GM18951 (cell line): ENCODE measurements around the gene ARSB.

Source experiments
- POLR2A ChIP-seq: IDR thresholded peaks from 4 replicates; pipeline ENCODE4 v1.6.1; 2011; ENCODE audit warnings: mild to moderate bottlenecking; ENCODE audit not compliant: insufficient read length, insufficient read depth; ENCODE audit errors: extremely low read depth
- in situ Hi-C: fragments of 300-500 bp; cut with MboI; formaldehyde crosslinking; loops from one replicate; pipeline ENCODE4 v1.12.0; 2022; ENCODE audit warnings: low sequenced_read_pairs, mixed read lengths, inconsistent platforms; ENCODE audit not compliant: unreplicated experiment

The ARSB gene

GRCh38 chr5:78985116-78985724 lies at the start of gene ARSB:
TSS of gene ARSB (minus strand) at chr5:78985310. CDS start at chr5:78985248, 62 bp downstream.
- TF ChIP-seq POLR2A, result no peak
- in situ Hi-C loops, result no loop called here

GRCh38 chr5:79032782-79033181 lies 47.7 kb upstream of the ARSB start:
- no peak for TF ChIP-seq POLR2A
- in situ Hi-C loops, result no loop called here

- in situ Hi-C loops, result no loop called here
These were observed 47.1 kb upstream of the ARSB start for GRCh38 chr5:79032031-79032695.

GRCh38 chr5:79031485-79031867 lies 46.4 kb upstream of the ARSB start:
- in situ Hi-C loops, result no loop called here
- no peak for TF ChIP-seq POLR2A

More at GRCh38 chr5:79032031-79032695, 47.1 kb upstream of the ARSB start:
- TF ChIP-seq POLR2A, result no peak

GRCh38 chr5:79030663-79031484 lies 45.8 kb upstream of the ARSB start:
- in situ Hi-C loops, result no loop called here
- no peak for TF ChIP-seq POLR2A

GRCh38 chr5:79025054-79025472 lies 40.0 kb upstream of the ARSB start:
- TF ChIP-seq POLR2A, result no peak
- in situ Hi-C loops, result no loop called here

GRCh38 chr5:79023947-79024346 lies 38.8 kb upstream of the ARSB start:
- no peak for TF ChIP-seq POLR2A
- in situ Hi-C loops, result loop anchor here (25.0 kb wide), 1 partner anchor 438 kb away; no protein-coding TSS in a partner anchor

- in situ Hi-C loops, result loop anchor here (25.0 kb wide), 1 partner anchor 439 kb away; no protein-coding TSS in a partner anchor
These were observed 38.2 kb upstream of the ARSB start for GRCh38 chr5:79023348-79023747.

GRCh38 chr5:79022771-79023170 lies 37.7 kb upstream of the ARSB start:
- TF ChIP-seq POLR2A, result no peak
- in situ Hi-C loops, result loop anchor here (25.0 kb wide), 1 partner anchor 440 kb away; no protein-coding TSS in a partner anchor

More at GRCh38 chr5:79023348-79023747, 38.2 kb upstream of the ARSB start:
- no peak for TF ChIP-seq POLR2A

GRCh38 chr5:79021753-79022152 lies 36.6 kb upstream of the ARSB start:
- TF ChIP-seq POLR2A, result no peak
- in situ Hi-C loops, result loop anchor here (25.0 kb wide), 1 partner anchor 441 kb away; no protein-coding TSS in a partner anchor

GRCh38 chr5:79020861-79021561 lies 35.9 kb upstream of the ARSB start:
- in situ Hi-C loops, result loop anchor here (25.0 kb wide), 1 partner anchor 441 kb away; no protein-coding TSS in a partner anchor
- no peak for TF ChIP-seq POLR2A

- TF ChIP-seq POLR2A, result no peak
- in situ Hi-C loops, result loop anchor here (25.0 kb wide), 1 partner anchor 448 kb away; no protein-coding TSS in a partner anchor
These were observed 29.5 kb upstream of the ARSB start for GRCh38 chr5:79014631-79015030.
